ENCODE measurements around the gene CEP70.

The CEP70 gene

DNA sequence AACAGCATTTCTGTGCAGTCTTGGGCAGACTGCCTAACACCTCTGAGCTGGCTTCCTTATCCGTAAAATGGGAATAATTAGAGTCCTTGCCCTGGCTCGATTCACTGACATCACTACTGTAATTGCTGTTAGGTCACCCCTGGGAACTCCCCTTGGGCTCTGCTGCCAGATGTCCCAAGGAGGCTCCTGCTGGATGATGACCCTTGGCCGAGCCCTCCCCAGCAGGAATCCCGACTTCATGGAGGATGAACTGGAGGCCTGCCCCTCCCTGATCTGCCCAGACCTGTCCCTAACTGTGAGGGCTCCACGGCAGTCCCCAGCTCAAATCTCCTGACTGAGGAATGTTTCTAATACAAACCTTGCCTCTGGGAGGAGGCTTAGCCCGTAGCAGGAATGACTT lies 141.6 kb downstream of the CEP70 start:
- H3K4me3 ChIP-seq (ENCODE audit: severe bottlenecking), result no peak overlapping the region
- H3K27me3 ChIP-seq (ENCODE audit: insufficient read depth, poor library complexity, severe bottlenecking), result no peaks in the 10 kb centered on the region
- ATAC-seq (ENCODE audit: low read depth) (no peak), DNase-seq (ENCODE audit: low spot score) (no peak)
- H3K9me3 ChIP-seq (ENCODE audit: severe bottlenecking), result no peaks in the 10 kb centered on the region
- TF ChIP-seq, protein P1, sequence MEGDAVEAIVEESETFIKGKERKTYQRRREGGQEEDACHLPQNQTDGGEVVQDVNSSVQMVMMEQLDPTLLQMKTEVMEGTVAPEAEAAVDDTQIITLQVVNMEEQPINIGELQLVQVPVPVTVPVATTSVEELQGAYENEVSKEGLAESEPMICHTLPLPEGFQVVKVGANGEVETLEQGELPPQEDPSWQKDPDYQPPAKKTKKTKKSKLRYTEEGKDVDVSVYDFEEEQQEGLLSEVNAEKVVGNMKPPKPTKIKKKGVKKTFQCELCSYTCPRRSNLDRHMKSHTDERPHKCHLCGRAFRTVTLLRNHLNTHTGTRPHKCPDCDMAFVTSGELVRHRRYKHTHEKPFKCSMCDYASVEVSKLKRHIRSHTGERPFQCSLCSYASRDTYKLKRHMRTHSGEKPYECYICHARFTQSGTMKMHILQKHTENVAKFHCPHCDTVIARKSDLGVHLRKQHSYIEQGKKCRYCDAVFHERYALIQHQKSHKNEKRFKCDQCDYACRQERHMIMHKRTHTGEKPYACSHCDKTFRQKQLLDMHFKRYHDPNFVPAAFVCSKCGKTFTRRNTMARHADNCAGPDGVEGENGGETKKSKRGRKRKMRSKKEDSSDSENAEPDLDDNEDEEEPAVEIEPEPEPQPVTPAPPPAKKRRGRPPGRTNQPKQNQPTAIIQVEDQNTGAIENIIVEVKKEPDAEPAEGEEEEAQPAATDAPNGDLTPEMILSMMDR (IDR thresholded peaks at IDR 0.05; ENCODE audit: poor library complexity, severe bottlenecking), result no peak
- no peaks in the 10 kb centered on the region for H3K36me3 ChIP-seq (ENCODE audit: low read depth)
- H3K27ac ChIP-seq (ENCODE audit: poor library complexity, severe bottlenecking), result no peak overlapping the region
- H3K4me1 ChIP-seq (ENCODE audit: insufficient read depth, poor library complexity, severe bottlenecking), result no peaks in the 10 kb centered on the region

DNA sequence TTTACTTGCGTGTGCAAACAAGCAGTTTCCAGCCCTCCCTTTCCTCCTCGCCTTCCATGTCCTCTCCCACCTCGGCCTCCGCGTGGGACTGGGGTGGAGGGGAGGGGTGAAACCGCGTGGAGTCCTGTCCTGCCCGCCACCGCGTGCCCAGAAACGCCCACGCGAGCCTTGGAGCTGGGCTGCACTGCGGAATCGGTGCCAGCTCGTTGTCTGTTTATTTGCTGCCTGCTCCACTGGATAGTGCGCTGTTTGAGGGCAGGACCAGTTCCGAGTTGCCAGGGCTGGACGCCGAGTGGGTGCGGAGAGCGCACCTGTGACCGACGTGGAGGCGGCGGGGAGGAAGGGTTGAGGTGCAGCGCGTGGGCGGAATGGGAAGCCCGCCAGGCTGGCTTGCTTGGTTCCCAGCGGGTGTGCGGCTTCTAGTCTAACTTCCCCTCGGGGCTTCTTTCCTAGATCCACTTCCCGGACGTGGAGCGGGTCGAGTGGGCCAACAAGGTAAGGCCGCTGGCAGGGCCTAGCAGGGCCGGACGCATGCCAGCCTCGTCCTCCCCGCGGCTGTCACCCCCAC lies 142.4 kb downstream of the CEP70 start:
- Histone ChIP-seq H3K27ac (ENCODE audit: poor library complexity, severe bottlenecking) (no peak overlapping the region), H3K4me1 (ENCODE audit: insufficient read depth, poor library complexity, severe bottlenecking) (no peaks in the 10 kb centered on the region), H3K27me3 (ENCODE audit: insufficient read depth, poor library complexity, severe bottlenecking) (no peaks in the 10 kb centered on the region), H3K36me3 (ENCODE audit: low read depth) (no peaks in the 10 kb centered on the region), H3K4me3 (ENCODE audit: severe bottlenecking) (no peak overlapping the region), H3K9me3 (ENCODE audit: severe bottlenecking) (no peaks in the 10 kb centered on the region)
- ATAC-seq (ENCODE audit: low read depth) (no peak), DNase-seq (ENCODE audit: low spot score) (no peak)
- TF ChIP-seq, protein P1 (IDR thresholded peaks at IDR 0.05; ENCODE audit: poor library complexity, severe bottlenecking), result no peak

DNA sequence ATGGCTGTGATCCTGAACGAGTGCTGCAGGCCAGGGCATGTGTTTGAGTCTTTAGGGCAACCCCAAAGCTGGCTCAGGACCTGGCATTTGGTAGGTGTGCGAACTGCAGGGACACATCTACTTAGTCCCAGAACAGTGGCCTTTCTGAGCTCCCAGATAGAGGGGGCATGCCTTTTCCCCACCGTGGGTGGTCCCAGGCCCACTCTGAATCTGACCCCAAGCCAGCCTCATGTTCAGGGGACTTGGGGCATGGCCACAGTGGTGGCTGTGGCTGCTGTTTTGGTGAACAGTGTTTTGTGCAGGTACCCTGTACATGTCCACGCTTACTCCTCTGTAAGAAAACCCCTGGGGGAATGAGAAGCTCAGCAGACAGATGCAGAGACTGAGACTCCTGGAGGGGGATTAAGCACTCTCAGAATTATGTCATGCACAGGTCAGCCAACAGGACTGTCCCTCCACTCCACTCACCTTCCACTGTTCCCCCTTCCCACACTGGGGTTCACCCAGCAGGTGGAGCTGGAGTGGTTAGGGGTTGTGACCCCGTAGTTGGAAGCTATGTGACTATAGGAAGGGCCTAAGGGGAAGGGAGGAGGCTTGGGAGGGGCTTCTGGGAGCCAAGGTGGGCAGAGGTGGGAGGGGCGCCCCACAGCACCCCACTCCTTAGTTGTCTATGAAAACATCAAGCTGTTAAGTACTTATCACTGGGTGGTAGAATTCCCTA lies 143.2 kb downstream of the CEP70 start:
- Histone ChIP-seq H3K27me3 (ENCODE audit: insufficient read depth, poor library complexity, severe bottlenecking) (no peaks in the 10 kb centered on the region), H3K27ac (ENCODE audit: poor library complexity, severe bottlenecking) (no peak overlapping the region), H3K4me3 (ENCODE audit: severe bottlenecking) (no peak overlapping the region), H3K36me3 (ENCODE audit: low read depth) (no peaks in the 10 kb centered on the region), H3K4me1 (ENCODE audit: insufficient read depth, poor library complexity, severe bottlenecking) (no peaks in the 10 kb centered on the region), H3K9me3 (ENCODE audit: severe bottlenecking) (no peaks in the 10 kb centered on the region)
- no peak; the same call in 2 of the 3 replicates for ATAC-seq (ENCODE audit: low read depth)
- TF ChIP-seq, protein P1 (IDR thresholded peaks at IDR 0.05; ENCODE audit: poor library complexity, severe bottlenecking), result no peak
- no peak for DNase-seq (ENCODE audit: low spot score)

DNA sequence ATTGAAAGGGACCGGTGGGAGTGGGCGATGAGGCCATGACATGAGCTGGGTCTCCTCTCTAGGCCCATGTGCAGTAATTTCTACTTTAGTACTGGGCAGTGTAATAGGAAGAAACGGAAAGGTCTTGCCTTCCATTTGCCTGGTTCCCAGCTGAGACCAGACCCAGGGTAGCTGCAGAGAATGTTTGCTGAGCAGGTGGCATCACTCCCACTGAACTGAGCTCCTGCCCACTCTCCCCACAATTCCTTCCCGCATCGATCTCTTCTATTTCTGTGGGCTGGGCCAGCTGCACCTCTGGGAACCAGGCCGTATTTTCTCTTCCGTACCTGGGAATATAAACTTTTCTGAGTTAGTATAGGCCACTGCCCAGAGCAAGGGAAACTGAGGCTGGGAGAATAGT lies 143.9 kb downstream of the CEP70 start:
- Histone ChIP-seq H3K27ac (ENCODE audit: poor library complexity, severe bottlenecking) (no peak overlapping the region), H3K4me1 (ENCODE audit: insufficient read depth, poor library complexity, severe bottlenecking) (no peaks in the 10 kb centered on the region), H3K9me3 (ENCODE audit: severe bottlenecking) (no peaks in the 10 kb centered on the region), H3K27me3 (ENCODE audit: insufficient read depth, poor library complexity, severe bottlenecking) (no peaks in the 10 kb centered on the region), H3K4me3 (ENCODE audit: severe bottlenecking) (no peak overlapping the region), H3K36me3 (ENCODE audit: low read depth) (no peaks in the 10 kb centered on the region)
- DNase-seq (ENCODE audit: low spot score) (no peak), ATAC-seq (ENCODE audit: low read depth) (no peak)
- TF ChIP-seq, protein P1 (IDR thresholded peaks at IDR 0.05; ENCODE audit: poor library complexity, severe bottlenecking), result no peak

DNA sequence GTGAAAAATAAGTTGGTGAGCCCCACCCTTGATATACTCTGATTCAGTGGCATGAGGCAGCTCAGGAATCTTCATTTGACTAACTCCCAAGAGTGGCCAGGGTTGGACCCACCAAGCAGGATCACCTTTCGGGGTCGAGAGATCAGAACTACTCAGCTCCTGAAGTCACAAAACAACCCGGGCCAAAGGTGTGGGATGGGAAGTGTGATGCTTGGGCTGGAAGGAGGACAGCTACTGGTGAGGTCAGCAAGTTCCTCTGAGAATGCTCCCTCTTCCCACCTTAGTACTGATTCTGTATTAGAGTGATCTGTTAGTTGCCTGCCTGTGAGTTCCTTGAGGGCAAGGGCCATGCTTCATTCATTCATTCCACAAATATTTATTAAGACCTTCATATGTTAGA lies 144.6 kb downstream of the CEP70 start:
- ATAC-seq (ENCODE audit: low read depth), result no peak
- TF ChIP-seq, protein P1 (IDR thresholded peaks at IDR 0.05; ENCODE audit: poor library complexity, severe bottlenecking), result no peak
- no peak overlapping the region for H3K27ac ChIP-seq (ENCODE audit: poor library complexity, severe bottlenecking)

More for the DNA sequence above, 144.6 kb downstream of the CEP70 start:
- DNase-seq (ENCODE audit: low spot score), result no peak
- Histone ChIP-seq H3K27me3 (ENCODE audit: insufficient read depth, poor library complexity, severe bottlenecking) (no peaks in the 10 kb centered on the region), H3K4me1 (ENCODE audit: insufficient read depth, poor library complexity, severe bottlenecking) (no peaks in the 10 kb centered on the region), H3K4me3 (ENCODE audit: severe bottlenecking) (no peak overlapping the region), H3K9me3 (ENCODE audit: severe bottlenecking) (no peaks in the 10 kb centered on the region), H3K36me3 (ENCODE audit: low read depth) (no peaks in the 10 kb centered on the region)

Measured in RWPE2 (cell line).